AG04450 (cell line): ENCODE data around the gene B4GALT6. TPM values are rescaled to one million over a fixed set of nuclear protein-coding genes. Genes with fewer than 3 reads are reported as not detected.

Experiments
- CTCF ChIA-PET: fragments of 300-600, 350-600 bp; formaldehyde crosslinking; extraction: SDS; loops from one replicate; lab custom pipeline; 2022; ENCODE audit warnings: antibody characterized with exemption, inconsistent platforms; lab: Charles Lee
- POLR2A ChIA-PET: fragments of 350-600 bp; formaldehyde crosslinking; extraction: SDS; loops from one replicate; lab custom pipeline; 2021; ENCODE audit warnings: antibody characterized with exemption, inconsistent platforms; lab: Yijun Ruan, JAX
- DNase-seq: peaks from one replicate; pipeline ENCODE4 v3.0.0-alpha.2; 2011; ENCODE audit warnings: low read depth, low spot score
- H3K27ac ChIP-seq: one replicate; pipeline ENCODE4 v1.5.1; 2012; ENCODE audit warnings: low read depth, low read length, control low read depth
- H3K27me3 ChIP-seq: one replicate; pipeline ENCODE4 v1.6.0; 2012; ENCODE audit warnings: low read length; ENCODE audit not compliant: control insufficient read depth, insufficient read depth
- H3K4me3 ChIP-seq: 2 replicates; pipeline ENCODE4 v1.5.1; 2011; ENCODE audit warnings: mild to moderate bottlenecking, low read depth, low read length, control low read depth
- H3K9me3 ChIP-seq: 2 replicates; pipeline ENCODE4 v1.5.1; 2012; ENCODE audit warnings: low read length; ENCODE audit not compliant: control insufficient read depth, insufficient read depth
- CTCF ChIP-seq: IDR thresholded peaks from 2 replicates; pipeline ENCODE4 v1.5.1; 2011; ENCODE audit warnings: low read depth, low read length, control low read depth, inconsistent platforms
- polyA plus RNA-seq: library from polyadenylated mRNA; depleted of rRNA; stranded (reverse); fragments of >200 nt; gene quantifications from 2 replicates; pipeline ENCODE4 v1.2.3, GENCODE V29; 2011

B4GALT6 gene
- polyA plus RNA-seq, 1 experiment = 0.40 TPM

- Histone ChIP-seq H3K9me3 (no peaks in the 10 kb centered on the region; the same call in 1 of the 2 replicates), H3K27me3 (peaks cover 19% of the 10 kb centered on the region), H3K4me3 (peak overlapping the region; percentile 36), H3K27ac (no peak overlapping the region)
- ChIA-PET CTCF (interaction anchor here (0.7 kb wide), 1 partner anchor 38 kb away, joined by 3 read pairs; no protein-coding TSS in a partner anchor), POLR2A (no interaction called here)
- TF ChIP-seq CTCF = no peak
- DNase-seq = no peak
These were observed 458 bp downstream of the B4GALT6 start for GRCh38 chr18:31683968-31684278.

GRCh38 chr18:31683106-31683505, 1.3 kb downstream of the B4GALT6 start:
- ChIA-PET POLR2A (no interaction called here), CTCF (no interaction called here)
- Histone ChIP-seq H3K27me3 (peaks cover 19% of the 10 kb centered on the region), H3K9me3 (no peaks in the 10 kb centered on the region; the same call in 1 of the 2 replicates), H3K4me3 (no peak overlapping the region), H3K27ac (no peak overlapping the region)
- TF ChIP-seq CTCF = no peak
- DNase-seq = no peak

GRCh38 chr18:31680831-31681568, 3.4 kb downstream of the B4GALT6 start:
- Histone ChIP-seq H3K9me3 (no peaks in the 10 kb centered on the region; the same call in 1 of the 2 replicates), H3K4me3 (no peak overlapping the region), H3K27ac (no peak overlapping the region), H3K27me3 (peaks cover 15% of the 10 kb centered on the region)
- TF ChIP-seq CTCF = no peak
- no peak for DNase-seq
- POLR2A ChIA-PET = no interaction called here
- CTCF ChIA-PET = interaction anchor here (1.8 kb wide), 1 partner anchor 41 kb away, joined by 4 read pairs; no protein-coding TSS in a partner anchor

GRCh38 chr18:31680433-31680811, 4.0 kb downstream of the B4GALT6 start:
- TF ChIP-seq CTCF = no peak
- H3K9me3 ChIP-seq = no peaks in the 10 kb centered on the region; the same call in 1 of the 2 replicates
- CTCF ChIA-PET = interaction anchor here (1.8 kb wide), 1 partner anchor 42 kb away, joined by 4 read pairs; no protein-coding TSS in a partner anchor
- no peak overlapping the region for H3K4me3 ChIP-seq
- POLR2A ChIA-PET = no interaction called here
- DNase-seq = no peak
- H3K27ac ChIP-seq = no peak overlapping the region
- peaks cover 11% of the 10 kb centered on the region for H3K27me3 ChIP-seq

GRCh38 chr18:31679791-31680432, 4.5 kb downstream of the B4GALT6 start:
- POLR2A ChIA-PET = no interaction called here
- no peak for DNase-seq
- Histone ChIP-seq H3K27me3 (peaks cover 11% of the 10 kb centered on the region), H3K27ac (no peak overlapping the region), H3K4me3 (no peak overlapping the region), H3K9me3 (no peaks in the 10 kb centered on the region; the same call in 1 of the 2 replicates)
- CTCF ChIA-PET = interaction anchor here (1.8 kb wide), 1 partner anchor 42 kb away, joined by 4 read pairs; no protein-coding TSS in a partner anchor
- TF ChIP-seq CTCF = no peak
